K562 (cell line): ENCODE measurements around the gene TMCO4. TPM values are rescaled to one million over a fixed set of nuclear protein-coding genes. Genes with fewer than 3 reads are reported as not detected.

Source experiments
- ATAC-seq: fragments of 200-7000 bp; cut with Tn5 transposase; 3 replicates; pipeline ENCODE4 v1.9.1; 2020; ENCODE audit warnings: moderate library complexity
- BruUV-seq: library from RNA; stranded (reverse); fragments of 400-500 nt; replicated peaks from 2 replicates; lab custom pipeline; 2021; lab: Mats Ljungman, UMichigan
- CTCF ChIA-PET: fragments of 300-600 bp; formaldehyde crosslinking; extraction: SDS; loops from one replicate; lab custom pipeline; 2021; ENCODE audit warnings: low intra/inter-chr PET ratio; lab: Yijun Ruan, JAX
- POLR2A ChIA-PET: fragments of 300-600, 350-650 bp; sonication (Branson Sonifier 250); formaldehyde crosslinking; extraction: SDS; loops from one replicate; lab custom pipeline; 2021; ENCODE audit warnings: antibody characterized with exemption, inconsistent platforms; lab: Yijun Ruan, JAX
- DNase-seq, 4 experiments: peaks; one replicate each; pipeline versions ENCODE4 v3.0.0 to v3.0.0-alpha.2; 2011 to 2018; ENCODE audit warnings: low spot score in 3 of 4, mixed read lengths in 3 of 4; ENCODE audit errors: extremely low read depth in 1 of 4
- FAIRE-seq: peaks from 2 replicates; lab custom pipeline; 2011; peaks lifted over from hg19 to GRCh38; lab: Jason Lieb, UNC
- H2AFZ ChIP-seq: 2 replicates; pipeline ENCODE4 v1.6.0; 2011; ENCODE audit warnings: low read depth, low read length, control low read depth, inconsistent platforms
- H3K27ac ChIP-seq: fragments of 200-600 bp; 3 replicates; pipeline ENCODE4 v1.8.0; 2011; ENCODE audit warnings: low read depth, mild to moderate bottlenecking, control low read depth, inconsistent platforms, low read length, moderate library complexity, mixed read lengths; ENCODE audit errors: extremely low read depth
- H3K27me3 ChIP-seq, 2 experiments: fragments of 300-600 bp in 1 of 2; 2 replicates in 1 of 2; 3 replicates in 1 of 2; pipeline versions ENCODE4 v1.6.0 to v1.8.0; 2011; ENCODE audit warnings: inconsistent platforms in 2 of 2, low read length in 2 of 2, mild to moderate bottlenecking in 1 of 2, mixed read lengths in 1 of 2, moderate library complexity in 1 of 2; ENCODE audit not compliant: control insufficient read depth in 2 of 2, insufficient read depth in 2 of 2
- H3K36me3 ChIP-seq: fragments of 300-600 bp; 3 replicates; pipeline ENCODE4 v1.8.0; 2011; ENCODE audit warnings: mild to moderate bottlenecking, low read length, inconsistent platforms; ENCODE audit not compliant: control insufficient read depth, insufficient read depth
- H3K4me1 ChIP-seq, 2 experiments: fragments of 200-600 bp in 1 of 2; replicated peaks in 1 of 2; 2 replicates in 1 of 2; 3 replicates in 1 of 2; pipeline versions ENCODE4 v1.5.1 to v1.8.0; 2011; ENCODE audit warnings: inconsistent platforms in 2 of 2, low read length in 2 of 2, mild to moderate bottlenecking in 1 of 2, mixed read lengths in 1 of 2, moderate library complexity in 1 of 2; ENCODE audit not compliant: control insufficient read depth in 2 of 2, insufficient read depth in 2 of 2
- H3K4me2 ChIP-seq: 2 replicates; pipeline ENCODE4 v1.6.1; 2011; ENCODE audit warnings: low read length, control low read depth, inconsistent platforms, mixed read lengths; ENCODE audit not compliant: insufficient read depth
- H3K4me3 ChIP-seq: fragments of 200-600 bp; sonication (generic), shearing (Covaris generic); 2 replicates; pipeline ENCODE4 v1.5.1; 2016; ENCODE audit warnings: control low read depth, inconsistent platforms
- H3K79me2 ChIP-seq: fragments of 200-600 bp; 3 replicates; pipeline ENCODE4 v1.8.0; 2011; ENCODE audit warnings: low read length, inconsistent platforms; ENCODE audit not compliant: control insufficient read depth, insufficient read depth
- H3K9ac ChIP-seq, 2 experiments: 2 replicates each; pipeline versions ENCODE4 v1.6.0 to v1.6.1; 2011; ENCODE audit warnings: low read depth in 2 of 2, low read length in 2 of 2, control low read depth in 1 of 2, inconsistent platforms in 1 of 2, mild to moderate bottlenecking in 1 of 2, mixed read lengths in 1 of 2; ENCODE audit not compliant: insufficient read depth in 1 of 2
- H3K9me1 ChIP-seq: one replicate; pipeline ENCODE4 v1.6.0; 2011; ENCODE audit warnings: inconsistent platforms, mild to moderate bottlenecking, low read length, moderate library complexity; ENCODE audit not compliant: control insufficient read depth, insufficient read depth
- H3K9me3 ChIP-seq: replicated peaks from 2 replicates; pipeline ENCODE4 v1.5.1; 2011; ENCODE audit warnings: low read depth, low read length, inconsistent platforms; ENCODE audit not compliant: control insufficient read depth, insufficient read depth
- H4K20me1 ChIP-seq: replicated peaks from 2 replicates; pipeline ENCODE4 v1.6.1; 2011; ENCODE audit warnings: low read length, inconsistent platforms, mixed read lengths; ENCODE audit not compliant: control insufficient read depth, insufficient read depth
- CCAR2 ChIP-seq: fragments of 200-400 bp; formaldehyde crosslinking; IDR thresholded peaks from 2 replicates; pipeline ENCODE4 v1.6.1; 2017; ENCODE audit warnings: mild to moderate bottlenecking, low read depth, low read length
- FOSL1 ChIP-seq: fragments of 200-800 bp; sonication (Bioruptor generic); conservative IDR thresholded peaks from 2 replicates; pipeline ENCODE4 v1.6.1; 2016; ENCODE audit warnings: missing genetic modification characterization, missing compliant biosample characterization
- MAFG ChIP-seq: fragments of 450-650 bp; conservative IDR thresholded peaks from 2 replicates; pipeline ENCODE4 v1.6.1; 2016; ENCODE audit warnings: missing genetic modification characterization, missing compliant biosample characterization
- OTX1 ChIP-seq: fragments of 450-650 bp; formaldehyde crosslinking; IDR thresholded peaks from 2 replicates; pipeline ENCODE4 v1.4.0; 2022; ENCODE audit warnings: mild to moderate bottlenecking
- SUPT5H ChIP-seq: fragments of 450-650 bp; IDR thresholded peaks from 2 replicates; pipeline ENCODE4 v1.6.1; 2016
- ZNF165 ChIP-seq: fragments of 250-450 bp; sonication (Bioruptor Pico); IDR thresholded peaks from 2 replicates; pipeline ENCODE4 v1.4.0; 2020; ENCODE audit warnings: borderline replicate concordance
- WGBS: fragments of 100-300 bp; shearing (Covaris generic); methylation state at CpG from one replicate; pipeline ENCODE4 v1.1.6; 2016; ENCODE audit warnings: low coverage, mixed read lengths; ENCODE audit not compliant: insufficient coverage; ENCODE audit errors: missing lambda C conversion rate; 5-methylcytosine and 5-hydroxymethylcytosine counted together
- in situ Hi-C: fragments of 300-500 bp; cut with MboI; formaldehyde crosslinking; loops from 4 replicates; pipeline ENCODE4 v1.15.0; 2018; ENCODE audit warnings: inconsistent platforms, mixed read lengths
- intact Hi-C: fragments of 100-400 bp; cut with micrococcal nuclease; formaldehyde crosslinking; loops from 2 replicates; pipeline ENCODE4 v1.14.2; 2022
- polyA plus RNA-seq, 8 experiments: library from polyadenylated mRNA; depleted of rRNA in 4 of 8; stranded (reverse) in 5 of 8; unstranded in 3 of 8; fragments of >200 nt; fragmentation: Nextera tagmentation in 2 of 8; fragmentation: Illumina TruSeq in 1 of 8; extraction: Ambion mirVana in 2 of 8; extraction: Trizol in 1 of 8; gene quantifications; 2 replicates each; pipeline versions ENCODE4 v1.2.1 to v1.2.3, GENCODE V29; 2011 to 2014; ENCODE audit warnings: inconsistent platforms in 1 of 8, missing spikeins in 1 of 8
- total RNA-seq, 7 experiments: library from RNA; depleted of rRNA in 6 of 7; stranded (reverse); fragments of >200 nt in 6 of 7; fragmentation: Illumina TruSeq in 2 of 7; extraction: Trizol in 2 of 7; gene quantifications; 2 replicates each; pipeline versions ENCODE4 v1.2.1 to v1.2.3, GENCODE V29; 2011 to 2021; ENCODE audit warnings: low replicate concordance in 1 of 7
- TF ChIP-seq, protein P1 (sequence below), 2 experiments: fragments of 450-650 bp in 1 of 2; sonication (generic) in 1 of 2; formaldehyde crosslinking in 1 of 2; IDR thresholded peaks in 1 of 2; conservative IDR thresholded peaks in 1 of 2; 2 replicates each; pipeline versions ENCODE4 v1.6.1 to v1.8.1; 2016 to 2023; ENCODE audit warnings: mild to moderate bottlenecking in 2 of 2, moderate library complexity in 2 of 2, inconsistent platforms in 1 of 2, missing genetic modification reagents in 1 of 2
- TF ChIP-seq, protein P2 (sequence below): sonication (generic); formaldehyde crosslinking; IDR thresholded peaks from 2 replicates; pipeline ENCODE4 v1.9.0; 2022; ENCODE audit warnings: mild to moderate bottlenecking, missing genetic modification reagents

TMCO4 gene
- total and polyA plus RNA-seq, 9 of the 15 experiments (the other 6 are each of a cell fraction or from before 2014, with no cell fraction given), result 0.06 to 2.1 (median 1.2) TPM

DNA sequence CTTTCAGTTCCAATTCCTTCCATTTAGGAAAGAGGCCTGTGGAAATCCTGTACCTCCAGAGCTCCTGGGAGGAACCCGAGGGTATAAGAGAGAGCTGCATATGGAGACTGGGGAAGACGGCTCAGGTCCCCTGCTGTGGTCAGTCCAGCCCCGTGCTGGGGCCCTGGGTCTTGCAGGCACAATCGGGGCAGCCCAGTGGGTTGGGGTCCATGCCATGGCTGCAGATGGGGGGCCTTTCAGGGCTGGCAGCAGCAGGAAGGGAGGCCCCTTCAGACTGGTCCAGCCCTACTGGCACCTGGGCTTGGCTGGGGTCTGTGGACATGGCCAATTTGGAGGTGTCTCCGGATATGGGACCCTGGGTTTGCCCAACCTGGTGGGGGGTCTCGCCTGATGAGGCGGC is 116.8 kb downstream of the TMCO4 start:
- CTCF ChIA-PET, result no interaction called here
- Histone ChIP-seq H3K9me1 (no peaks in the 10 kb centered on the region), H3K36me3 (no peaks in the 10 kb centered on the region), H2AFZ (no peak overlapping the region), H3K4me1 (peaks cover 0 to 9% of the 10 kb centered on the region in 2 experiments; a peak in 1 of 5 replicates), H4K20me1 (peaks cover 22% of the 10 kb centered on the region; the same call in 1 of the 2 replicates), H3K9ac (no peak overlapping the region; a peak in 1 of 4 replicates), H3K4me3 (no peak overlapping the region), H3K79me2 (no peaks in the 10 kb centered on the region), H3K9me3 (no peaks in the 10 kb centered on the region), H3K4me2 (no peak overlapping the region), H3K27ac (no peak overlapping the region), H3K27me3 (peaks cover 24 to 47% of the 10 kb centered on the region in 2 experiments)
- POLR2A ChIA-PET, result no interaction called here
- DNase-seq (no peak), ATAC-seq (no peak), FAIRE-seq (no peak)
- TF ChIP-seq OTX1 (CRISPR knock-in tag) (no peak), SUPT5H (no peak), ZNF165 (CRISPR knock-in tag) (no peak)
- in situ Hi-C loops (no loop called here), intact Hi-C loops (no loop called here)
- 2% methylated on average over 7 of the region's 7 CpGs for WGBS
- no TSS peak for BruUV-seq

DNA sequence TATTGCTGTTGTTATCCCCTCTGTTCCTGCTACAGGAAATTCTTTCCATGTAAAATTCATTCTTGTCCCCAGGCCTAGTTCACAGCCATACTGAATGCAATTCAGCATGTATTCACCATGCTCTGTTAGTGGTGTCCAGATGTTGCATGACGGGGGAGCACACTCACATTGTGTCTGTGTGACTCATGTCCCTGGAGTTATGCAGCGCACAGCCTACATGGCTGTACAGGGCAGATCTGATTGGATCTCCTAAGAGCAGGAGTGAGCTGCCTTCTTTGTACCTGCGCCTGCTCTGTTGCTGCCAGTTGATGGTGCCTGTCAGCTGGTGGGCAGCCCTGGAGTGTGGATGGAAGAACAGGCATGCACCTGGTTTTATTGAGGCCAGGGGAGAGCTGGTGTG is 117.5 kb downstream of the TMCO4 start:
- CTCF ChIA-PET, result no interaction called here
- in situ Hi-C loops, result no loop called here
- Histone ChIP-seq H4K20me1 (peaks cover 22% of the 10 kb centered on the region; the same call in 1 of the 2 replicates), H3K4me3 (no peak overlapping the region), H3K4me1 (peaks cover 0 to 9% of the 10 kb centered on the region in 2 experiments; a peak in 1 of 5 replicates), H3K27ac (no peak overlapping the region), H3K9ac (no peak overlapping the region)
- ATAC-seq, result peak; percentile 70
- TF ChIP-seq FOSL1 (tag), result peak; percentile 26; the same call in 1 of the 2 replicates
- TF ChIP-seq, protein P1, sequence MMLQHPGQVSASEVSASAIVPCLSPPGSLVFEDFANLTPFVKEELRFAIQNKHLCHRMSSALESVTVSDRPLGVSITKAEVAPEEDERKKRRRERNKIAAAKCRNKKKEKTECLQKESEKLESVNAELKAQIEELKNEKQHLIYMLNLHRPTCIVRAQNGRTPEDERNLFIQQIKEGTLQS (IDR thresholded peaks at IDR 0.05), result 0 out of 2 replicates have a peak, but pooled peaks have one; percentile 7
- TF ChIP-seq, protein P1 (CRISPR knock-in tag; conservative IDR thresholded peaks at IDR 0.05), result no peak
- TF ChIP-seq, protein P2, sequence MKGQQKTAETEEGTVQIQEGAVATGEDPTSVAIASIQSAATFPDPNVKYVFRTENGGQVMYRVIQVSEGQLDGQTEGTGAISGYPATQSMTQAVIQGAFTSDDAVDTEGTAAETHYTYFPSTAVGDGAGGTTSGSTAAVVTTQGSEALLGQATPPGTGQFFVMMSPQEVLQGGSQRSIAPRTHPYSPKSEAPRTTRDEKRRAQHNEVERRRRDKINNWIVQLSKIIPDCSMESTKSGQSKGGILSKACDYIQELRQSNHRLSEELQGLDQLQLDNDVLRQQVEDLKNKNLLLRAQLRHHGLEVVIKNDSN (CRISPR knock-in tag), result no peak
- no peak for TF ChIP-seq CCAR2
- no peak for TF ChIP-seq MAFG (tag)
- TF ChIP-seq, all 486 proteins: peak for 2
- POLR2A ChIA-PET, result interaction anchor here (0.6 kb wide), 1 partner anchor 23 kb away, joined by 4 read pairs; no protein-coding TSS in a partner anchor
- Histone ChIP-seq H3K79me2 (no peaks in the 10 kb centered on the region), H2AFZ (no peak overlapping the region), H3K4me2 (no peak overlapping the region), H3K36me3 (no peaks in the 10 kb centered on the region), H3K27me3 (peaks cover 24 to 44% of the 10 kb centered on the region in 2 experiments), H3K9me3 (no peaks in the 10 kb centered on the region), H3K9me1 (no peaks in the 10 kb centered on the region)
- BruUV-seq, result no TSS peak
- FAIRE-seq, result no peak
- DNase-seq, result peak in 1 of 4 experiments; percentile 29
- intact Hi-C loops, result no loop called here
- 0% methylated on average over 3 of the region's 3 CpGs for WGBS
